CD4-positive, alpha-beta T cell (primary cell): ENCODE data around the gene ANKRD7. TPM values are rescaled to one million over a fixed set of nuclear protein-coding genes. Genes with fewer than 3 reads are reported as not detected.

ENCODE experiments used
- ATAC-seq: fragments of 200-7000 bp; cut with Tn5 transposase; one replicate; pipeline ENCODE4 v1.10.0; 2022; ENCODE audit warnings: mild to moderate bottlenecking; ENCODE audit not compliant: poor library complexity
- CTCF ChIA-PET: fragments of 350-600 bp; sonication (Branson Sonifier 250); formaldehyde crosslinking; loops from one replicate; lab custom pipeline; 2021; ENCODE audit warnings: antibody characterized with exemption, inconsistent platforms; lab: Charles Lee
- POLR2A ChIA-PET: fragments of 350-600 bp; sonication (Branson Sonifier 250); formaldehyde crosslinking; loops from one replicate; lab custom pipeline; 2021; ENCODE audit warnings: antibody characterized with exemption, inconsistent platforms; lab: Charles Lee
- DNase-seq, 14 experiments: peaks; one replicate each; pipeline ENCODE4 v3.0.0-alpha.2; 2013 to 2020; ENCODE audit warnings: mixed read lengths in 2 of 14
- H3K27ac ChIP-seq, 2 donors: one replicate each; pipeline versions ENCODE4 v1.5.1 to v1.7.0; 2013; ENCODE audit warnings: low read length in 2 of 2, low read depth in 1 of 2, mild to moderate bottlenecking in 1 of 2
- H3K27me3 ChIP-seq, 2 experiments: 1 replicate in 1 of 2; 2 replicates in 1 of 2; pipeline versions ENCODE4 v1.6.1 to v1.7.0; 2013; ENCODE audit warnings: low read length in 2 of 2, control low read depth in 1 of 2, mild to moderate bottlenecking in 1 of 2, moderate library complexity in 1 of 2; ENCODE audit not compliant: insufficient read depth in 2 of 2, control insufficient read depth in 1 of 2
- H3K36me3 ChIP-seq: one replicate; pipeline ENCODE4 v1.6.1; 2013; ENCODE audit warnings: low read length, control low read depth; ENCODE audit not compliant: insufficient read depth
- H3K4me1 ChIP-seq: one replicate; pipeline ENCODE4 v1.6.1; 2013; ENCODE audit warnings: low read length, control low read depth; ENCODE audit not compliant: insufficient read depth
- H3K4me3 ChIP-seq: one replicate; pipeline ENCODE4 v1.5.1; 2013; ENCODE audit warnings: mild to moderate bottlenecking, low read length, moderate library complexity
- H3K9me3 ChIP-seq, 2 experiments: 1 replicate in 1 of 2; 2 replicates in 1 of 2; pipeline versions ENCODE4 v1.6.1 to v1.7.0; 2013; ENCODE audit warnings: low read length in 2 of 2, mild to moderate bottlenecking in 2 of 2, control low read depth in 1 of 2, moderate library complexity in 1 of 2; ENCODE audit not compliant: control insufficient read depth in 1 of 2, insufficient read depth in 1 of 2
- H3K27ac Mint-ChIP-seq: one replicate; pipeline ENCODE4 v1.8.0; 2020; ENCODE audit warnings: mixed read lengths
- H3K27me3 Mint-ChIP-seq: one replicate; pipeline ENCODE4 v1.8.0; 2021; ENCODE audit warnings: mixed read lengths
- H3K36me3 Mint-ChIP-seq: one replicate; pipeline ENCODE4 v1.8.0; 2021; ENCODE audit warnings: low read depth, mixed read lengths
- H3K4me1 Mint-ChIP-seq: one replicate; pipeline ENCODE4 v1.8.0; 2021; ENCODE audit warnings: low read depth, mixed read lengths
- H3K4me3 Mint-ChIP-seq: one replicate; pipeline ENCODE4 v1.8.0; 2020; ENCODE audit warnings: mild to moderate bottlenecking, mixed read lengths
- H3K9me3 Mint-ChIP-seq: one replicate; pipeline ENCODE4 v1.8.0; 2020; ENCODE audit warnings: mixed read lengths
- CTCF ChIP-seq: fragments of 200-600 bp; IDR thresholded peaks from one replicate; pipeline ENCODE4 v1.8.0; 2022; ENCODE audit warnings: antibody characterized with exemption, mild to moderate bottlenecking
- intact Hi-C, 2 experiments: fragments of 100-400 bp; cut with DNase I in 1 of 2; cut with micrococcal nuclease in 1 of 2; formaldehyde crosslinking; loops; one replicate each; pipeline versions ENCODE4 v1.15.1 to v1.9.0; 2023 to 2025; cut with DNase I, micrococcal nuclease
- total RNA-seq, 174 experiments: library from RNA in 2 of 174; stranded (reverse) in 2 of 174; gene quantifications; one replicate each; pipeline ENCODE4 v1.2.3 and lab custom pipeline; 2021 to 2026

Gene ANKRD7
- total RNA-seq, 2 experiments from 2014 or later = not detected

- Mint-ChIP-seq H3K27me3 (peaks cover 22% of the 10 kb centered on the region), H3K9me3 (no peaks in the 10 kb centered on the region), H3K27ac (no peak overlapping the region), H3K36me3 (no peaks in the 10 kb centered on the region), H3K4me1 (peaks cover 12% of the 10 kb centered on the region), H3K4me3 (no peak overlapping the region)
- intact Hi-C loops = no loop called here
- no peak for ATAC-seq
- Histone ChIP-seq H3K27ac (no peak overlapping the region), H3K36me3 (no peaks in the 10 kb centered on the region), H3K4me3 (no peak overlapping the region), H3K27me3 (peaks cover 0 to 4% of the 10 kb centered on the region in 2 experiments), H3K9me3 (peaks cover 0 to 10% of the 10 kb centered on the region in 2 experiments), H3K4me1 (peaks cover 11% of the 10 kb centered on the region)
- no peak for TF ChIP-seq CTCF
- ChIA-PET CTCF (no interaction called here), POLR2A (no interaction called here)
- DNase-seq = no peak
Observed at GRCh38 chr7:118218413-118219156, 5.9 kb upstream of the ANKRD7 start.

GRCh38 chr7:118219157-118219512 is 5.4 kb upstream of the ANKRD7 start:
- Histone ChIP-seq H3K9me3 (peaks cover 0 to 6% of the 10 kb centered on the region in 2 experiments), H3K36me3 (no peaks in the 10 kb centered on the region), H3K4me1 (peaks cover 7% of the 10 kb centered on the region), H3K4me3 (no peak overlapping the region), H3K27me3 (peaks cover 0 to 1% of the 10 kb centered on the region in 2 experiments), H3K27ac (no peak overlapping the region)
- Mint-ChIP-seq H3K9me3 (no peaks in the 10 kb centered on the region), H3K4me1 (peaks cover 9% of the 10 kb centered on the region), H3K36me3 (no peaks in the 10 kb centered on the region), H3K27ac (no peak overlapping the region), H3K27me3 (peaks cover 19% of the 10 kb centered on the region), H3K4me3 (no peak overlapping the region)
- no peak for DNase-seq
- ChIA-PET CTCF (no interaction called here), POLR2A (no interaction called here)
- intact Hi-C loops = no loop called here
- ATAC-seq = no peak
- no peak for TF ChIP-seq CTCF

- no peaks in the 10 kb centered on the region for H3K4me1 Mint-ChIP-seq
- peaks cover 10% of the 10 kb centered on the region for H3K27me3 Mint-ChIP-seq
- no peak for DNase-seq
- ChIA-PET CTCF (no interaction called here), POLR2A (no interaction called here)
- no peak for ATAC-seq
- H3K4me3 Mint-ChIP-seq = no peak overlapping the region
- H3K27ac Mint-ChIP-seq = no peak overlapping the region
- intact Hi-C loops = no loop called here
- H3K4me1 ChIP-seq = no peaks in the 10 kb centered on the region
- H3K36me3 Mint-ChIP-seq = no peaks in the 10 kb centered on the region
- H3K9me3 Mint-ChIP-seq = no peaks in the 10 kb centered on the region
- no peak overlapping the region for H3K4me3 ChIP-seq
- no peak for TF ChIP-seq CTCF
- peaks cover 0 to 6% of the 10 kb centered on the region in 2 experiments for H3K27me3 ChIP-seq
- peaks cover 0 to 3% of the 10 kb centered on the region in 2 experiments for H3K9me3 ChIP-seq
- H3K27ac ChIP-seq = no peak overlapping the region
- H3K36me3 ChIP-seq = no peaks in the 10 kb centered on the region
Observed at GRCh38 chr7:118220583-118220982, 3.9 kb upstream of the ANKRD7 start.
